ENCODE results near the gene S1PR5.

The S1PR5 gene

GRCh38 chr19:10503002-10503789 is 14.1 kb downstream of the S1PR5 start, which contains the start of gene KEAP1:
KEAP1 (minus strand) TSS chr19:10503356; CDS start chr19:10500033, 3,323 bp downstream.
- no peak for TF ChIP-seq CTCF (IDR thresholded peaks at IDR 0.05; ENCODE audit: borderline replicate concordance, insufficient read depth, low read depth, low read length)
- H3K4me3 ChIP-seq (ENCODE audit: low read depth, low read length): peak within 1 kb of the TSS; percentile 84

- no peak for TF ChIP-seq CTCF (IDR thresholded peaks at IDR 0.05; ENCODE audit: borderline replicate concordance, insufficient read depth, low read depth, low read length)
- H3K4me3 ChIP-seq (ENCODE audit: low read depth, low read length): peak overlapping the region; percentile 84
Measured at GRCh38 chr19:10502524-10503001, 14.7 kb downstream of the S1PR5 start.

GRCh38 chr19:10501971-10502523 is 15.2 kb downstream of the S1PR5 start:
- TF ChIP-seq CTCF (IDR thresholded peaks at IDR 0.05; ENCODE audit: borderline replicate concordance, insufficient read depth, low read depth, low read length): no peak
- peak overlapping the region; percentile 84 for H3K4me3 ChIP-seq (ENCODE audit: low read depth, low read length)

DNA sequence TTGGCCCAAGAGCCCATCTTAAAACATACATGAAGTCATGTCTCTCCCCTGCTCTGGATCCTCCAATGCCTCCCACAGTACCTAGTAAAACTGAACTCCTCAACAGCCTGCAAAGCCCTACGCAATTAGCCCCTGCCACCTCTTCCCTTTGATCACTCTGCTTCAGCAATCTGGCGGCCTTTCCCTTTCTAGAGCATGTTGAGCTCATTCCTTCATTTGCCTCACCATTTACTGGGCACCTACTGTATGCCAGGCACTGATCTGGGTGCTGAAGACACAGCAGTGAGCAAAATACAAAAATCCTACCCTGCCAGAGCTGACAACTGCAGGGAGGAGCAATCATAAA is 17.0 kb downstream of the S1PR5 start:
- no peak for TF ChIP-seq CTCF (IDR thresholded peaks at IDR 0.05; ENCODE audit: borderline replicate concordance, insufficient read depth, low read depth, low read length)
- no peak overlapping the region for H3K4me3 ChIP-seq (ENCODE audit: low read depth, low read length)

- no peak overlapping the region for H3K4me3 ChIP-seq (ENCODE audit: low read depth, low read length)
- TF ChIP-seq CTCF (IDR thresholded peaks at IDR 0.05; ENCODE audit: borderline replicate concordance, insufficient read depth, low read depth, low read length): no peak
Measured at GRCh38 chr19:10499550-10500246, 17.5 kb downstream of the S1PR5 start.

DNA sequence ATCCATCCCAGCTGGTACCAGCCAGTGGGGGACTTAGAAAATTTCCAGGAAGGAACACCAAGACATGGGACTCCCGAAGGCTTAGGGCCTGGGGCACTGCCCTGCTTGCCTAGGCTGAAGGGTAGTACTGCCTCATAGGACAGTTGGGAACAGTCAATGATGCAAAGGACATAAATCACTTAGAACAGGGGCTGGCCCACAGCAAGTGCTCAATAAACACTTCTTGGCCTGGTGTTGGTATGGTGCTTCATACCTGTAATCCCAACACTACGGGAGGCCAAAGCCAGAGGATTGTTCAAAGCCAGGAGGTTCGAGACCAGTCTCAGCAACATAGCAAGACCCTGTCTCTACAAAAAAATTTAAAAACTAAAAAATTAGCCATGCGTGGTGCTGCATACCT is 19.9 kb downstream of the S1PR5 start:
- no peak for TF ChIP-seq CTCF (IDR thresholded peaks at IDR 0.05; ENCODE audit: borderline replicate concordance, insufficient read depth, low read depth, low read length)
- no peak overlapping the region for H3K4me3 ChIP-seq (ENCODE audit: low read depth, low read length)

All from GM12875 (cell line).